Left lung (tissue), 10 donors: ENCODE results near the gene PGAM2. TPM values are rescaled to one million over a fixed set of nuclear protein-coding genes. Genes with fewer than 3 reads are reported as not detected.
A peak's percentile ranks its signal among the peaks of the same experiment; 100 is the strongest.

Source experiments
- ATAC-seq: fragments of 200-7000 bp; cut with Tn5 transposase; one replicate; pipeline ENCODE4 v1.9.1; 2020; ENCODE audit warnings: moderate library complexity
- DNase-seq, 4 donors: peaks; one replicate each; pipeline ENCODE4 v3.0.0-alpha.2; 2013 to 2020
- H3K27ac ChIP-seq, 2 donors: fragments of 200-600 bp; sonication (generic) in 1 of 2; one replicate each; pipeline versions ENCODE4 v1.5.0 to v1.8.0; 2020 to 2021
- H3K27me3 ChIP-seq, 2 donors: fragments of 200-600 bp; sonication (generic) in 1 of 2; one replicate each; pipeline versions ENCODE4 v1.5.0 to v1.8.0; 2020 to 2021
- H3K36me3 ChIP-seq, 2 donors: fragments of 200-600 bp; sonication (generic) in 1 of 2; one replicate each; pipeline versions ENCODE4 v1.5.0 to v1.8.0; 2020 to 2021
- H3K4me1 ChIP-seq, 2 donors: fragments of 200-600 bp; one replicate each; pipeline ENCODE4 v1.8.0; 2021
- H3K4me3 ChIP-seq, 2 donors: fragments of 200-600 bp; sonication (generic) in 1 of 2; one replicate each; pipeline versions ENCODE4 v1.5.0 to v1.8.0; 2020 to 2021; ENCODE audit warnings: mild to moderate bottlenecking in 1 of 2
- H3K9me3 ChIP-seq, 2 donors: fragments of 200-600 bp; sonication (generic) in 1 of 2; one replicate each; pipeline versions ENCODE4 v1.5.0 to v1.8.0; 2020 to 2021
- intact Hi-C, 2 donors: fragments of 100-400 bp; cut with DNase I; formaldehyde crosslinking; loops; one replicate each; pipeline versions ENCODE4 v1.11.2 to v1.14.2; 2022
- polyA plus RNA-seq, 6 donors: library from polyadenylated mRNA; unstranded; fragments of 120-200 nt; gene quantifications; one replicate each; pipeline ENCODE4 v1.2.1, GENCODE V29; 2013; ENCODE audit not compliant: insufficient read length in 6 of 6
- total RNA-seq, 2 donors: library from RNA; stranded (reverse); fragmentation: NEBNext Ultra II Directional; extraction: Animal tissue kit (Norgen Biotek cat#: 25700); gene quantifications; one replicate each; pipeline ENCODE4 v1.2.1, GENCODE V29; 2021
- TF ChIP-seq, protein P1 (sequence below), 2 donors: fragments of 200-600 bp; sonication (generic) in 1 of 2; IDR thresholded peaks; one replicate each; pipeline versions ENCODE4 v1.5.0 to v1.8.0; 2021; ENCODE audit warnings: antibody characterized with exemption in 2 of 2
- donor health status: DM: no; HTN: yes; CAD: no.
- donor health status: DM: no; HTN: no; CAD: no.

The PGAM2 gene
- total and polyA plus RNA-seq, 8 donors, result 0.24 to 0.79 (median 0.52) TPM; not detected in 2

DNA sequence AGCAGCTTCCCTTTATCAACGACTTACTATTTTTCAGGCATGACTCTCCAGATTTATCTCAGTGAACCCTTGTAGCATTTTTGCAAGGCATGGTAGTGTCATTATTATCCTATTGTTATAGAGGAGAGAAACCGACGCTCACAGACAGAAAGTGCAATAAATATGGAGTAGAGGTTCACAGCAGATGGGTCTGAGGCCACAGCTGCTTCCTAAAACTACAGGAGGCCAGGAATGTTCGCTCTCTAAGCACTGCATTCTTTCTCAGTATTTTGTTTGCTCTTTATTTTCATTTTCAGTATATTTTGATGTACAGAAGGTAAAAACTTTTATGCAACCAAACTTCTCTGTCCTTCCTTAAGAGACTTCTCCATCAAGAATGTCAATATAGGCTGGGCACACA, 34.3 kb upstream of the PGAM2 start:
- intact Hi-C loops, result no loop called here
- Histone ChIP-seq H3K4me3 (no peak overlapping the region), H3K9me3 (no peaks in the 10 kb centered on the region), H3K36me3 (no peaks in the 10 kb centered on the region), H3K4me1 (peaks cover 4 to 5% of the 10 kb centered on the region in 2 donors), H3K27me3 (peaks cover 0 to 22% of the 10 kb centered on the region in 2 donors), H3K27ac (peak overlapping the region in 1 of 2 donors; percentile 84)
- DNase-seq, result no peak
- TF ChIP-seq, protein P1, sequence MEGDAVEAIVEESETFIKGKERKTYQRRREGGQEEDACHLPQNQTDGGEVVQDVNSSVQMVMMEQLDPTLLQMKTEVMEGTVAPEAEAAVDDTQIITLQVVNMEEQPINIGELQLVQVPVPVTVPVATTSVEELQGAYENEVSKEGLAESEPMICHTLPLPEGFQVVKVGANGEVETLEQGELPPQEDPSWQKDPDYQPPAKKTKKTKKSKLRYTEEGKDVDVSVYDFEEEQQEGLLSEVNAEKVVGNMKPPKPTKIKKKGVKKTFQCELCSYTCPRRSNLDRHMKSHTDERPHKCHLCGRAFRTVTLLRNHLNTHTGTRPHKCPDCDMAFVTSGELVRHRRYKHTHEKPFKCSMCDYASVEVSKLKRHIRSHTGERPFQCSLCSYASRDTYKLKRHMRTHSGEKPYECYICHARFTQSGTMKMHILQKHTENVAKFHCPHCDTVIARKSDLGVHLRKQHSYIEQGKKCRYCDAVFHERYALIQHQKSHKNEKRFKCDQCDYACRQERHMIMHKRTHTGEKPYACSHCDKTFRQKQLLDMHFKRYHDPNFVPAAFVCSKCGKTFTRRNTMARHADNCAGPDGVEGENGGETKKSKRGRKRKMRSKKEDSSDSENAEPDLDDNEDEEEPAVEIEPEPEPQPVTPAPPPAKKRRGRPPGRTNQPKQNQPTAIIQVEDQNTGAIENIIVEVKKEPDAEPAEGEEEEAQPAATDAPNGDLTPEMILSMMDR (IDR thresholded peaks at IDR 0.05), result no peak
- ATAC-seq, result no peak

DNA sequence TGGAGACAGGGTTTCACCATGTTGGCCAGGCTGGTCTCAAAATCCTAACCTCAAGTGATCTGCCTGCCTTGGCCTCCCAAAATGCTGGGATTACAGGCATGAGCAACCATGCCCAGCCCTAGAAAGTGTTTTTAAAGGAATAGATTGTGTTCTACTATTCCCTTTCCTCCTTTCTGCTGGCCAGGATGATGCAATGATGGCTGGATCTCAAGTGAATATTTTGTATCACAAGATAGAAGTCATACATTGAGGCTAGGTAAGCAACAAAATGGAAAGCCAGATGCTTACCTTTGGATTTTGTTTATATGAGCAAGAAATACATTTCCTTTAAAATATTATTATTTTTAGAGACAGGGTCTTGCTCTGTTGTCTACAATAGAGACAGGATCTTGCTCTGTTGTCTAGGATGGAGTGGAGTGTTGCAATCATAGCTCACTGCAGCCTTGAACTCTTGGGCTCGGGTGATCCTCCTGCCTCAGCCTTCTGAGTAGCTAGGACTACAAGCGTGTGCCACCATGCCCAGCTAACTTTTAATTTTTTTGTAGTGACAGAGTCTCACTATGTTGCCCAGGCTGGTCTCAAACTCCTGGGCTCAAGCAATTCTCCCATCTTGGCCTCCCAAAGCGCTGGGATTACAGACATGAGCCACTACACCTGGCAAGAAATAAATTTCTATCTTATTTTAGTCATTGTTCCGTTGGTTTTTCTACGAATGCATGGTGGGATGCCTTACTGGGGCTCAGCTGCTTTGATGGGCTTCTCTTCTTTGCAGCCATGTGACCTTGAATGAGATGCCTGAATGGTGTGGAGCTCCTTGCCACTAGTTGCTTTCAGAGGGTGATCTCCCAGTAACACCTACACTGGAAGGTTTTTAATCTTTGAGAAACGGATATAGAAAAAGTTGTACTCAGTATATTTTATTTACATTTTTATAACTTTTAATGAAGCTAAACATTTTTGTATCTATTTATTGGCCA, 33.0 kb upstream of the PGAM2 start:
- intact Hi-C loops, result no loop called here
- Histone ChIP-seq H3K36me3 (no peaks in the 10 kb centered on the region), H3K4me3 (no peak overlapping the region), H3K9me3 (no peaks in the 10 kb centered on the region), H3K4me1 (peaks cover 3 to 4% of the 10 kb centered on the region in 2 donors), H3K27me3 (peaks cover 0 to 10% of the 10 kb centered on the region in 2 donors), H3K27ac (no peak overlapping the region)
- ATAC-seq (no peak), DNase-seq (no peak)
- TF ChIP-seq, protein P1 (IDR thresholded peaks at IDR 0.05), result no peak

DNA sequence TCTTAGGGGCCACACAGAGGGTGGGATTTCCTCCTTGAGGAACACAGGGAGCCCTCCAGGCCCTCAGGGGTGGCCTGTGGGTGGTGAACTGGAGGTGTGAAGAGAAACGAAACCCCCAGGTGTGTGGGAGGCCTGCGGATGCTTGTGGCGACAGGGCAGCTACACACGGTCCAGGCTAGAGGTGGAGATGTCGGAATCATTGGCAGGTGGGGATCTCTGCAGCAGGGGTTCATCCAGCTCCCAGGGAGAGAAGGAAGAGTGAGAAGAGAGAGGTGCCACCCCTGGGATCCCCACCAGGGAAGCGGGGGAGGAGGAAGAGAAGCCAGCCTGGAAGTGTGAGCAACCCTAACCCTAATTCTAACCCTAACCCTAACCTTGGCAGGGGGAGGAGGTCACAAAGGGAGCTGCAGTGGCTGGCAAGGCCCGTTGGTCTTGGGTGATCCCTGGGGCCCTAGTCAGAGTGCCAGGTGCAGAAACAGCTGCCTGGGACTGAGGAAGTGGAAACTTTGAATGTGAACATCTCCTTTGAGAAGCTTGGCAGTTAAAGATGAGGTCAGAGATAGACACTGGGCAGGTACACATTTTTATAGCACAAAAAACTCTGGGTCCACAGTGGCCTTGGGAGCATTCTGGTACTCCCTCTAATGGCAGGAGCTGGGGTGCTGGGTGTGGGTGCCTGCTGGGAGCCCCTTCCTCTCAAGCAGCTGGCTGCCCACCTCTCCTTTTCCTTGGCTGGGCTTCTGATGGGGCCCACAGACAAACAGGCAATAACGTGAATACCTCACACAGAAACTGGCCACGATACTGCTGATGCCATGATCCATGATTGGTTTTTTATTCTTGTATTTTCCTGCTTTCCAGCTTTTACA, 31.9 kb upstream of the PGAM2 start:
- no peak overlapping the region for H3K4me3 ChIP-seq
- peak in 1 of 4 donors; percentile 39 for DNase-seq
- ATAC-seq, result no peak
- peaks cover 3 to 4% of the 10 kb centered on the region in 2 donors for H3K4me1 ChIP-seq
- intact Hi-C loops, result no loop called here
- no peaks in the 10 kb centered on the region for H3K36me3 ChIP-seq
- TF ChIP-seq, protein P1 (IDR thresholded peaks at IDR 0.05), result no peak
- H3K9me3 ChIP-seq, result no peaks in the 10 kb centered on the region
- H3K27ac ChIP-seq, result no peak overlapping the region
- H3K27me3 ChIP-seq, result no peaks in the 10 kb centered on the region

DNA sequence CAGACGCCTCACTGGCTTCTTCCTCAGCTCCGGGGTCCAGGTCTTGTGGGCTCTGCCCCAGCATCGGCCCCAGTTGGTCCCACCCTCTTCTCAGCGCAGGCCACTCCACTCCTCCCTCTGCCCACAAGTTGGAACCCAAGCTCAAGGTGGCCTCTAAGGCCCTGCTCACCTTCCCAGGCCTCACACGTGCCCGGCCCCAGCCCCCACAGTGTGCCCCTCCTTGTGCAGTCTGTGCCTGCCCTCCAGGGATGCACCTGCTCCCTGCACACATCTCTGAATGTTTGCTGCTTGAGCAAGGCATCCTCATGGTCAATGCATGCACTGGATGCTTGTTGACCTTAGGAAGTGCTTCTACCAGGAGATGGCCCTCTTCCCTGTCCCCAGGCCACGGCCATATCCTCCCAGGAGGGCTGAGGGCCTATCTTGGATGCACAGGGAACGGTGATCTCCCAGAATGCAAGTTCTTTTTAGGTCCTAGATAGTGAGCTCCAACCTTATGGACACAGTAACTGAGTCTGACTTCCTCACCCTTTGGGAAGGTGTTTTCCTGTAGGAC, 31.0 kb upstream of the PGAM2 start:
- DNase-seq (peak in 1 of 4 donors; percentile 60), ATAC-seq (no peak)
- H3K27ac ChIP-seq, result no peak overlapping the region
- intact Hi-C loops, result no loop called here
- H3K36me3 ChIP-seq, result no peaks in the 10 kb centered on the region
- no peaks in the 10 kb centered on the region for H3K27me3 ChIP-seq
- H3K4me3 ChIP-seq, result no peak overlapping the region
- TF ChIP-seq, protein P1 (IDR thresholded peaks at IDR 0.05), result no peak
- no peaks in the 10 kb centered on the region for H3K9me3 ChIP-seq
- H3K4me1 ChIP-seq, result peaks cover 3 to 4% of the 10 kb centered on the region in 2 donors
